Glutamatergic neuron (in vitro differentiated cells): Measurements from ENCODE around the gene TYROBP. TPM values are rescaled to one million over a fixed set of nuclear protein-coding genes. Genes with fewer than 3 reads are reported as not detected.

Source experiments
- DNase-seq: peaks from one replicate; pipeline ENCODE4 v3.0.0; 2022
- H3K27ac Mint-ChIP-seq: one replicate; pipeline ENCODE4 v1.8.0; 2020; ENCODE audit warnings: mild to moderate bottlenecking, mixed read lengths, inconsistent platforms; ENCODE audit not compliant: unreplicated experiment
- H3K27me3 Mint-ChIP-seq: one replicate; pipeline ENCODE4 v1.8.0; 2020; ENCODE audit warnings: mild to moderate bottlenecking, moderate library complexity, mixed read lengths, inconsistent platforms; ENCODE audit not compliant: unreplicated experiment
- H3K36me3 Mint-ChIP-seq: one replicate; pipeline ENCODE4 v1.8.0; 2020; ENCODE audit warnings: mild to moderate bottlenecking, mixed read lengths, inconsistent platforms; ENCODE audit not compliant: unreplicated experiment
- H3K4me1 Mint-ChIP-seq: one replicate; pipeline ENCODE4 v1.8.0; 2020; ENCODE audit warnings: mild to moderate bottlenecking, low read depth, mixed read lengths, inconsistent platforms; ENCODE audit not compliant: unreplicated experiment
- H3K4me3 Mint-ChIP-seq: one replicate; pipeline ENCODE4 v1.8.0; 2020; ENCODE audit warnings: mild to moderate bottlenecking, mixed read lengths, inconsistent platforms; ENCODE audit not compliant: unreplicated experiment
- H3K9me3 Mint-ChIP-seq: one replicate; pipeline ENCODE4 v1.8.0; 2020; ENCODE audit warnings: mild to moderate bottlenecking, moderate library complexity, mixed read lengths, inconsistent platforms; ENCODE audit not compliant: unreplicated experiment
- total RNA-seq: library from RNA; stranded (reverse); fragmentation: NEBNext Ultra II Directional; extraction: Animal tissue kit (Norgen Biotek cat#: 25700); gene quantifications from one replicate; pipeline ENCODE4 v1.2.1, GENCODE V29; 2021; ENCODE audit not compliant: unreplicated experiment
- TF ChIP-seq, protein P1 (sequence below): fragments of 200-600 bp; sonication (generic); IDR thresholded peaks from one replicate; pipeline ENCODE4 v1.5.0; 2021; ENCODE audit not compliant: partially characterized antibody, unreplicated experiment

TYROBP gene
- total RNA-seq, 1 donor from 2014 or later = not detected

DNA sequence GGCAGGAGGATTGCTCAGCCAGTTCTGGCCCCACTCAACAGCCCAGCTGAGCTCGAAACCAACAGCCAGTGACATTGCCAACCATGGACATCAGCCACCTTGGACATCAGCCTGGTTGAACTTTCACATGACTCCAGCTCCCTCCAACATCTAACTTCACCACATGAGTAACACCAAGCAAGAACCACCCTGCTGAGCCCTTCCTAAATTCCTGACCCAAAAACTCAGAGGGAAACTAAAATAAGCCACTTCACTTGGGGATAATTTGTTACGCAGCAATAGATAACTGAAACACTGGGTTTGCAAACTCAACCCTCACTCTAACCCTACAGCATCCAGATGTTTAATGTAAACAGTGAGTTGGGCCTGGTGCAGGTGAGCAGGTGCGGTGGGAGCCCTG lies 17.4 kb upstream of the TYROBP start:
- H3K9me3 Mint-ChIP-seq = peaks cover 2% of the 10 kb centered on the region
- no peaks in the 10 kb centered on the region for H3K4me1 Mint-ChIP-seq
- no peak overlapping the region for H3K4me3 Mint-ChIP-seq
- TF ChIP-seq, protein P1, sequence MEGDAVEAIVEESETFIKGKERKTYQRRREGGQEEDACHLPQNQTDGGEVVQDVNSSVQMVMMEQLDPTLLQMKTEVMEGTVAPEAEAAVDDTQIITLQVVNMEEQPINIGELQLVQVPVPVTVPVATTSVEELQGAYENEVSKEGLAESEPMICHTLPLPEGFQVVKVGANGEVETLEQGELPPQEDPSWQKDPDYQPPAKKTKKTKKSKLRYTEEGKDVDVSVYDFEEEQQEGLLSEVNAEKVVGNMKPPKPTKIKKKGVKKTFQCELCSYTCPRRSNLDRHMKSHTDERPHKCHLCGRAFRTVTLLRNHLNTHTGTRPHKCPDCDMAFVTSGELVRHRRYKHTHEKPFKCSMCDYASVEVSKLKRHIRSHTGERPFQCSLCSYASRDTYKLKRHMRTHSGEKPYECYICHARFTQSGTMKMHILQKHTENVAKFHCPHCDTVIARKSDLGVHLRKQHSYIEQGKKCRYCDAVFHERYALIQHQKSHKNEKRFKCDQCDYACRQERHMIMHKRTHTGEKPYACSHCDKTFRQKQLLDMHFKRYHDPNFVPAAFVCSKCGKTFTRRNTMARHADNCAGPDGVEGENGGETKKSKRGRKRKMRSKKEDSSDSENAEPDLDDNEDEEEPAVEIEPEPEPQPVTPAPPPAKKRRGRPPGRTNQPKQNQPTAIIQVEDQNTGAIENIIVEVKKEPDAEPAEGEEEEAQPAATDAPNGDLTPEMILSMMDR = no peak
- H3K36me3 Mint-ChIP-seq = peaks cover 9% of the 10 kb centered on the region
- H3K27ac Mint-ChIP-seq = no peak overlapping the region
- H3K27me3 Mint-ChIP-seq = peaks cover 5% of the 10 kb centered on the region
- DNase-seq = no peak

DNA sequence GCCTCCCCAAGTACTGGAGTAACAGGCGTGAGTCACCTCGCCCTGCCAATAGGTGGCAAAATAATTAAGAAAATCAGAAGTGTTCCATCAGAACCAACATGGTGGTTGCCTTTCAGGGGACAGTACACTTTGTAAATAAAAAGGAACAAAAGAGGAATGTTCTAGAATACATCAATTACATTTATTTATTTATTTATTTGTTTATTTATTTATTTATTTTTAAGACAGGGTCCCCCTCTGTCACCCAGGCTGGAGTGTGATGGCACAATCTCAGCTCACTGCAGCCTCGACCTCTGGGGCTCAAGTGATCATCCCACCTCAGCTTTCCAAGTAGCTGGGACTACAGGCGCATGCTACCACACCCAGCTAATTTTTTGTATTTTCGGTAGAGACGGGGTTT lies 12.9 kb upstream of the TYROBP start:
- Mint-ChIP-seq H3K27me3 (no peaks in the 10 kb centered on the region), H3K4me1 (no peaks in the 10 kb centered on the region), H3K4me3 (no peak overlapping the region), H3K36me3 (peaks cover 7% of the 10 kb centered on the region), H3K9me3 (no peaks in the 10 kb centered on the region), H3K27ac (no peak overlapping the region)
- TF ChIP-seq, protein P1 = no peak
- DNase-seq = no peak

DNA sequence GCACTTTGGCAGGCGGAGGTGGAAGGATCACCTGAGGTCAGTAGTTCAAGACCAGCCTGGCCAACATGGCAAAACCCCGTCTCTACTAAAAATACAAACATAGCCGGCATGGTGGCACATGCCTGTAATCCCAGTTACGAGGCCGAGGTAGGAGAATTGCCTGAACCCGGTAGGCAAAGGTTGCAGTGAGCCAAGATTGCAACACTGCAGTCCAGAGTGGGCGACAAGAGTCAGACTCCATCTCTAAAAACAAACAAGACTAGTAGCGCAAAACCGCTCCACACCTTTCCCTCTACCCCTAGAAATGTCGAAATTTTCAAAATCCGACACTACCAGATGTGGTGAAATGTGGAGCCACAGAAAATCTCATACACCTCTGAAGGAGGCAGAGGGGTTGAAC lies 11.2 kb upstream of the TYROBP start:
- Mint-ChIP-seq H3K36me3 (no peaks in the 10 kb centered on the region), H3K27ac (no peak overlapping the region), H3K4me3 (no peak overlapping the region), H3K9me3 (no peaks in the 10 kb centered on the region), H3K4me1 (no peaks in the 10 kb centered on the region), H3K27me3 (peaks cover 1% of the 10 kb centered on the region)
- no peak for DNase-seq
- TF ChIP-seq, protein P1 = no peak

DNA sequence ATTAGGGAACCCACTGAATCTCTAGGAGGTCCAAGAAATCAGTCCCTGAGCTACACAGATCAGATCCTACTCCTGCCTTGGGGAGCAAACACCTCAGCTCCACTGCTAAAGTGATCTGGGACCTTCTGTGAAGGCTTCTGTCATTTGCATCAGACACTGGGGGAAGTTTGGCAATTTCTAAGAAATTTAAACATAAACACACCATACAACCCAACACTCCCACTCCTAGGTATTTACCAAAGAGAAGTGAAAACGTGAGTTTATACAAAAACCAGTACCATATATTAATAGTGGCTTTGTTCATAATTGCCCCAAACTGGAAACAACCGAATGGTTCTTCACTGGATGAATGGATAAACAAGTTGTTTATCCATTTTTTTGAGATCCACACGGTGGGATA lies 7.3 kb upstream of the TYROBP start:
- Mint-ChIP-seq H3K27me3 (peaks cover 1% of the 10 kb centered on the region), H3K4me3 (no peak overlapping the region), H3K9me3 (no peaks in the 10 kb centered on the region), H3K4me1 (no peaks in the 10 kb centered on the region), H3K27ac (no peak overlapping the region), H3K36me3 (no peaks in the 10 kb centered on the region)
- no peak for DNase-seq
- TF ChIP-seq, protein P1 = no peak

DNA sequence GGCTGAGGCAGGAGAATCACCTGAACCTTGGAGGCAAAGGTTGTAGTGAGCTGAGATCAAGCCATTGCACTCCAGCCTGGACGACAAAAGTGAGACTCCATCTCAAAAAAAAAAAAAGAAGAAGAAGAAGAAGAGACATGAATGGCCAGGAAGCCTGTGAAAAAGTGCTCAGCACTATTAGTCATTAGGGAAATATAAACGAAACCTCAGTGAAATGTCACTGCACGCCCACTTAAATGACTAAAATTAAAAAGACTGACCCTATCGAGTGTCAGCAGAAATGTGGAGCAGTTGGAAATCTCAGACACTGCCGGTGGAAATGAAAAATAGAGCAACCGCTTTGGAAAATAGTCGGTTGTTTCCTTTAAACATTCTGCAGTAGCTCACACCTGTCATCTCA lies 5.5 kb upstream of the TYROBP start:
- H3K36me3 Mint-ChIP-seq = no peaks in the 10 kb centered on the region
- no peak overlapping the region for H3K4me3 Mint-ChIP-seq
- H3K27ac Mint-ChIP-seq = no peak overlapping the region
- TF ChIP-seq, protein P1 = no peak
- no peaks in the 10 kb centered on the region for H3K9me3 Mint-ChIP-seq
- H3K27me3 Mint-ChIP-seq = peaks cover 1% of the 10 kb centered on the region
- DNase-seq = no peak
- H3K4me1 Mint-ChIP-seq = no peaks in the 10 kb centered on the region
